H9 (cell line): Measurements from ENCODE around the gene CRAMP1. TPM values are rescaled to one million over a fixed set of nuclear protein-coding genes. Genes with fewer than 3 reads are reported as not detected.

Experiments used
- DNase-seq: peaks from one replicate; pipeline ENCODE4 v3.0.0-alpha.2; 2017
- H2AFZ ChIP-seq: one replicate; pipeline ENCODE4 v1.6.1; 2013; ENCODE audit warnings: mild to moderate bottlenecking, low read length, control low read depth, moderate library complexity
- H2AK5ac ChIP-seq: 2 replicates; pipeline ENCODE4 v1.6.1; 2013; ENCODE audit warnings: low read length, control low read depth, mixed read lengths; ENCODE audit not compliant: insufficient read length
- H2BK120ac ChIP-seq: one replicate; pipeline ENCODE4 v1.6.1; 2013; ENCODE audit warnings: low read depth, mild to moderate bottlenecking, low read length, control low read depth, inconsistent platforms; ENCODE audit not compliant: poor library complexity, severe bottlenecking
- H2BK12ac ChIP-seq: 2 replicates; pipeline ENCODE4 v1.6.1; 2013; ENCODE audit warnings: low read length, control low read depth, mixed read lengths, low read depth; ENCODE audit not compliant: insufficient read length
- H2BK15ac ChIP-seq: 2 replicates; pipeline ENCODE4 v1.6.1; 2013; ENCODE audit warnings: low read depth, low read length, control low read depth
- H2BK20ac ChIP-seq: one replicate; pipeline ENCODE4 v1.6.1; 2013; ENCODE audit warnings: low read depth, mild to moderate bottlenecking, low read length, control low read depth, inconsistent platforms; ENCODE audit not compliant: poor library complexity, severe bottlenecking
- H2BK5ac ChIP-seq: 2 replicates; pipeline ENCODE4 v1.6.1; 2013; ENCODE audit warnings: low read length, control low read depth, mixed read lengths; ENCODE audit not compliant: insufficient read length
- H3K14ac ChIP-seq: 2 replicates; pipeline ENCODE4 v1.6.1; 2013; ENCODE audit warnings: low read length, control low read depth; ENCODE audit not compliant: insufficient read depth
- H3K18ac ChIP-seq: 2 replicates; pipeline ENCODE4 v1.6.1; 2013; ENCODE audit warnings: low read depth, mild to moderate bottlenecking, mixed read lengths, low read length, control low read depth; ENCODE audit not compliant: insufficient read length
- H3K23ac ChIP-seq: 2 replicates; pipeline ENCODE4 v1.6.1; 2013; ENCODE audit warnings: low read length, control low read depth, mixed read lengths, low read depth; ENCODE audit not compliant: insufficient read length
- H3K23me2 ChIP-seq: 2 replicates; pipeline ENCODE4 v1.6.1; 2013; ENCODE audit warnings: low read depth, mild to moderate bottlenecking, mixed read lengths, low read length, control low read depth; ENCODE audit not compliant: insufficient read length, poor library complexity, severe bottlenecking
- H3K27ac ChIP-seq: 2 replicates; pipeline ENCODE4 v1.5.1; 2013; ENCODE audit warnings: low read length, control low read depth, mixed read lengths, low read depth; ENCODE audit not compliant: insufficient read length
- H3K27me3 ChIP-seq: 2 replicates; pipeline ENCODE4 v1.6.1; 2013; ENCODE audit warnings: low read length, control low read depth, inconsistent platforms; ENCODE audit not compliant: insufficient read depth
- H3K4ac ChIP-seq: 2 replicates; pipeline ENCODE4 v1.6.1; 2013; ENCODE audit warnings: low read depth, mild to moderate bottlenecking, control low read depth, inconsistent platforms, low read length, moderate library complexity
- H3K4me1 ChIP-seq: 2 replicates; pipeline ENCODE4 v1.6.1; 2013; ENCODE audit warnings: low read length, control low read depth, inconsistent platforms; ENCODE audit not compliant: insufficient read depth
- H3K4me2 ChIP-seq: 2 replicates; pipeline ENCODE4 v1.6.1; 2013; ENCODE audit warnings: low read length, control low read depth, mixed read lengths; ENCODE audit not compliant: insufficient read length, insufficient read depth
- H3K56ac ChIP-seq: 2 replicates; pipeline ENCODE4 v1.6.1; 2013; ENCODE audit warnings: low read depth, mild to moderate bottlenecking, mixed read lengths, low read length, control low read depth; ENCODE audit not compliant: insufficient read length
- H3K79me1 ChIP-seq: 2 replicates; pipeline ENCODE4 v1.6.1; 2013; ENCODE audit warnings: low read depth, mild to moderate bottlenecking, moderate library complexity, low read length, control low read depth, inconsistent platforms; ENCODE audit not compliant: insufficient read depth, poor library complexity, severe bottlenecking
- H3K79me2 ChIP-seq: 2 replicates; pipeline ENCODE4 v1.6.1; 2013; ENCODE audit warnings: low read length, control low read depth, inconsistent platforms; ENCODE audit not compliant: insufficient read depth
- H3K9ac ChIP-seq: 2 replicates; pipeline ENCODE4 v1.6.1; 2013; ENCODE audit warnings: low read length, control low read depth, mixed read lengths; ENCODE audit not compliant: insufficient read length; ENCODE audit errors: extremely low read depth
- H3K9me3 ChIP-seq: one replicate; pipeline ENCODE4 v1.6.1; 2013; ENCODE audit warnings: low read depth, low read length, inconsistent platforms; ENCODE audit not compliant: control insufficient read depth
- H3T11ph ChIP-seq: one replicate; pipeline ENCODE4 v1.6.1; 2013; ENCODE audit warnings: mild to moderate bottlenecking, low read length, control low read depth, inconsistent platforms
- H4K20me1 ChIP-seq: one replicate; pipeline ENCODE4 v1.6.1; 2013; ENCODE audit not compliant: control insufficient read depth, insufficient read length, insufficient read depth
- H4K5ac ChIP-seq: 2 replicates; pipeline ENCODE4 v1.6.1; 2013; ENCODE audit warnings: low read depth, mild to moderate bottlenecking, mixed read lengths, low read length, control low read depth; ENCODE audit not compliant: insufficient read length
- H4K8ac ChIP-seq: replicated peaks from 2 replicates; pipeline ENCODE4 v1.6.1; 2013; ENCODE audit warnings: low read length, control low read depth, mixed read lengths, low read depth; ENCODE audit not compliant: insufficient read length
- H4K91ac ChIP-seq: 2 replicates; pipeline ENCODE4 v1.6.1; 2013; ENCODE audit warnings: low read depth, mild to moderate bottlenecking, moderate library complexity, mixed read lengths, low read length, control low read depth; ENCODE audit not compliant: insufficient read length
- H3K27ac Mint-ChIP-seq, 3 experiments: 2 replicates in 2 of 3; 3 replicates in 1 of 3; pipeline ENCODE4 v1.8.0; 2020 to 2021; ENCODE audit warnings: mixed read lengths in 3 of 3, mild to moderate bottlenecking in 1 of 3, moderate library complexity in 1 of 3
- H3K27me3 Mint-ChIP-seq: 2 replicates; pipeline ENCODE4 v1.8.0; 2021; ENCODE audit warnings: low read depth, mild to moderate bottlenecking, moderate library complexity, mixed read lengths
- H3K36me3 Mint-ChIP-seq, 3 experiments: 2 replicates in 2 of 3; 3 replicates in 1 of 3; pipeline ENCODE4 v1.8.0; 2020 to 2021; ENCODE audit warnings: low read depth in 3 of 3, mixed read lengths in 3 of 3; ENCODE audit not compliant: insufficient read depth in 1 of 3
- H3K4me1 Mint-ChIP-seq, 2 experiments: 2 replicates each; pipeline ENCODE4 v1.8.0; 2020; ENCODE audit warnings: mixed read lengths in 2 of 2
- H3K4me3 Mint-ChIP-seq, 2 experiments: 2 replicates in 1 of 2; 3 replicates in 1 of 2; pipeline ENCODE4 v1.8.0; 2020 to 2021; ENCODE audit warnings: mild to moderate bottlenecking in 2 of 2, mixed read lengths in 2 of 2, moderate library complexity in 1 of 2
- H3K9me3 Mint-ChIP-seq, 2 experiments: 2 replicates in 1 of 2; 3 replicates in 1 of 2; pipeline ENCODE4 v1.8.0; 2020; ENCODE audit warnings: mild to moderate bottlenecking in 2 of 2, mixed read lengths in 2 of 2, moderate library complexity in 1 of 2
- CTCF ChIP-seq: fragments of 200-600 bp; sonication (generic); conservative IDR thresholded peaks from 3 replicates; pipeline ENCODE4 v1.8.0; 2021; ENCODE audit warnings: antibody characterized with exemption, mild to moderate bottlenecking
- WGBS: extraction: QIAGEN DNeasy Blood & Tissue Kit; methylation state at CpG from one replicate; pipeline ENCODE4 v1.1.7; 2013; ENCODE audit warnings: missing lambda C conversion rate, low lambda C conversion rate, mixed read lengths; ENCODE audit not compliant: insufficient read length; ENCODE audit errors: extremely low coverage; 5-methylcytosine and 5-hydroxymethylcytosine counted together
- total RNA-seq: library from RNA; stranded (reverse); gene quantifications from 2 replicates; pipeline ENCODE4 v1.2.1, GENCODE V29; 2021

The CRAMP1 gene
- total RNA-seq, 1 experiment from 2014 or later = 46.2 TPM

DNA sequence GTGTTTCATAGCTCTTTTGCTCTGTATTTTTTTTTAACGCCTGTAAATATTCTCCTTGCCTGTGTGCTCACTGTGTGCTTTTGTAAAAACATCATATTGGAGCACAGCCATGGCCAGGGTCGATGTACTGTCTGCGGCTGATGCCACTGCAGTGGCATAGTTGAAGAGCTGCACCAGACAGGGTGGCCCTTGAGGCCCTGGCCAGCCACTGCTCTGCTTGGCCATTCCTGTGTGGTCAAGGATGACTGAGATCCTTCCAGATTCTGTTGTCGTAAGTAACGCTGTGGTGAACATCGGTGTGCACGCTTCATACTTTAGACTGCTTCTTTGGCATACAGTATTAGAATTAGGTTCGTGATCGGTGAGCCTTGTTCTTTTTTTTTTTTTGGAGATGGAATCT is 14.6 kb downstream of the CRAMP1 start:
- Histone ChIP-seq H2BK5ac (no peak overlapping the region), H2BK20ac (no peak overlapping the region), H3K79me2 (no peaks in the 10 kb centered on the region; the same call in 1 of the 2 replicates), H2AFZ (no peak overlapping the region), H3K4me1 (no peaks in the 10 kb centered on the region), H3T11ph (no peak overlapping the region), H4K91ac (no peak overlapping the region), H3K23ac (no peak overlapping the region), H2BK120ac (no peak overlapping the region), H3K56ac (no peak overlapping the region), H3K27ac (no peak overlapping the region), H3K14ac (no peak overlapping the region), H2BK15ac (no peak overlapping the region), H3K18ac (no peak overlapping the region), H4K8ac (no peak overlapping the region), H3K23me2 (no peaks in the 10 kb centered on the region), H3K4me2 (no peak overlapping the region), H3K27me3 (no peaks in the 10 kb centered on the region), H2BK12ac (no peak overlapping the region), H3K9me3 (no peaks in the 10 kb centered on the region), H2AK5ac (no peak overlapping the region), H4K5ac (no peak overlapping the region), H3K4ac (no peak overlapping the region), H4K20me1 (peaks cover 2% of the 10 kb centered on the region), H3K79me1 (peaks cover 7% of the 10 kb centered on the region), H3K9ac (no peak overlapping the region)
- Mint-ChIP-seq H3K27me3 (no peaks in the 10 kb centered on the region), H3K27ac (peak overlapping the region in 2 of 3 experiments; percentile 13 to 75; a peak in 2 of 7 replicates), H3K4me3 (no peak overlapping the region), H3K36me3 (peaks cover 5 to 52% (median 24%) of the 10 kb centered on the region in 3 experiments; a peak in 6 of 7 replicates), H3K9me3 (no peaks in the 10 kb centered on the region), H3K4me1 (no peaks in the 10 kb centered on the region)
- no CpG with 5 or more reads among the region's 9 CpGs for WGBS
- no peak for DNase-seq
- no peak for TF ChIP-seq CTCF
